HUES64 (cell line): ENCODE results near the gene IPO4.

Experiments used
- H3K27ac ChIP-seq: 2 replicates; pipeline ENCODE4 v1.7.0; 2013; ENCODE audit warnings: low read depth, low read length, inconsistent platforms
- H3K27me3 ChIP-seq: 2 replicates; pipeline ENCODE4 v1.6.1; 2013; ENCODE audit warnings: mild to moderate bottlenecking, low read length; ENCODE audit not compliant: insufficient read depth
- H3K36me3 ChIP-seq: 2 replicates; pipeline ENCODE4 v1.6.1; 2013; ENCODE audit warnings: mild to moderate bottlenecking, low read length; ENCODE audit not compliant: insufficient read depth
- H3K4me1 ChIP-seq: 2 replicates; pipeline ENCODE4 v1.6.1; 2013; ENCODE audit warnings: mild to moderate bottlenecking, low read length, moderate library complexity; ENCODE audit not compliant: insufficient read depth
- H3K4me3 ChIP-seq: 2 replicates; pipeline ENCODE4 v1.5.1; 2013; ENCODE audit warnings: mild to moderate bottlenecking, low read length, moderate library complexity
- H3K9ac ChIP-seq: 2 replicates; pipeline ENCODE4 v1.6.1; 2013; ENCODE audit warnings: mild to moderate bottlenecking, low read depth, low read length
- H3K9me3 ChIP-seq: 2 replicates; pipeline ENCODE4 v1.6.1; 2013; ENCODE audit warnings: low read depth, low read length; ENCODE audit not compliant: insufficient read depth
- WGBS: fragments of 150-250, 120-280 bp; methylation state at CpG from one replicate; pipeline ENCODE4 v1.1.7; 2013; ENCODE audit warnings: missing lambda C conversion rate; 5-methylcytosine and 5-hydroxymethylcytosine counted together

Gene IPO4

GRCh38 chr14:24141097-24141880 lies 47.3 kb downstream of the IPO4 start, which contains the start of gene EMC9:
TSS of gene EMC9 (minus strand) at chr14:24141591. CDS start at chr14:24141304, 287 bp downstream.
- 0 out of 2 replicates have a peak, but pooled peaks cover 4% of the 10 kb centered on the region for H3K27me3 ChIP-seq
- peak within 1 kb of the TSS; percentile 79 for H3K9ac ChIP-seq
- peaks cover 6% of the 10 kb centered on the region; the same call in 1 of the 2 replicates for H3K4me1 ChIP-seq
- peaks cover 46% of the 10 kb centered on the region for H3K36me3 ChIP-seq
- H3K27ac ChIP-seq = peak within 1 kb of the TSS; percentile 77
- H3K9me3 ChIP-seq = no peaks in the 10 kb centered on the region
- H3K4me3 ChIP-seq = peak within 1 kb of the TSS; percentile 74
- under 1% methylated on average over 65 of the region's 65 CpGs for WGBS

- Histone ChIP-seq H3K4me3 (peak overlapping the region; percentile 74), H3K4me1 (no peaks in the 10 kb centered on the region), H3K36me3 (peaks cover 39% of the 10 kb centered on the region), H3K27ac (no peak overlapping the region), H3K27me3 (0 out of 2 replicates have a peak, but pooled peaks cover 4% of the 10 kb centered on the region), H3K9me3 (no peaks in the 10 kb centered on the region), H3K9ac (no peak overlapping the region)
- WGBS = 88% methylated on average over 9 of the region's 9 CpGs
Measured at GRCh38 chr14:24139272-24139934, 49.2 kb downstream of the IPO4 start.

- no peaks in the 10 kb centered on the region for H3K4me1 ChIP-seq
- H3K9ac ChIP-seq = no peak overlapping the region
- H3K4me3 ChIP-seq = no peak overlapping the region
- WGBS = 97% methylated on average over 13 of the region's 13 CpGs
- H3K9me3 ChIP-seq = no peaks in the 10 kb centered on the region
- H3K27ac ChIP-seq = no peak overlapping the region
- peaks cover 31% of the 10 kb centered on the region for H3K36me3 ChIP-seq
- H3K27me3 ChIP-seq = 0 out of 2 replicates have a peak, but pooled peaks cover 4% of the 10 kb centered on the region
Measured at GRCh38 chr14:24138396-24139271, 50.0 kb downstream of the IPO4 start.

- Histone ChIP-seq H3K27ac (no peak overlapping the region), H3K9me3 (no peaks in the 10 kb centered on the region), H3K4me3 (peak overlapping the region; percentile 90; the same call in 1 of the 2 replicates), H3K9ac (no peak overlapping the region), H3K27me3 (0 out of 2 replicates have a peak, but pooled peaks cover 4% of the 10 kb centered on the region), H3K36me3 (peaks cover 28% of the 10 kb centered on the region), H3K4me1 (no peaks in the 10 kb centered on the region)
- 93% methylated on average over 8 of the region's 8 CpGs for WGBS
Measured at GRCh38 chr14:24137529-24138395, 50.9 kb downstream of the IPO4 start.

- peaks cover 28% of the 10 kb centered on the region for H3K36me3 ChIP-seq
- H3K27me3 ChIP-seq = 0 out of 2 replicates have a peak, but pooled peaks cover 4% of the 10 kb centered on the region
- H3K4me1 ChIP-seq = no peaks in the 10 kb centered on the region
- H3K27ac ChIP-seq = no peak overlapping the region
- peak overlapping the region; percentile 90 for H3K4me3 ChIP-seq
- H3K9me3 ChIP-seq = no peaks in the 10 kb centered on the region
- WGBS = 35% methylated on average over 13 of the region's 13 CpGs
- peak overlapping the region; percentile 73; the same call in 1 of the 2 replicates for H3K9ac ChIP-seq
Measured at GRCh38 chr14:24136684-24137528, 51.7 kb downstream of the IPO4 start.

GRCh38 chr14:24135834-24136683 lies 52.6 kb downstream of the IPO4 start, which contains the start of gene PSME1:
TSS of gene PSME1 (plus strand) at chr14:24136194. CDS start at chr14:24136263, 69 bp downstream.
- Histone ChIP-seq H3K27ac (no peak within 1 kb of the TSS), H3K36me3 (peaks cover 28% of the 10 kb centered on the region), H3K4me3 (peak within 1 kb of the TSS; percentile 90), H3K27me3 (0 out of 2 replicates have a peak, but pooled peaks cover 4% of the 10 kb centered on the region), H3K9me3 (no peaks in the 10 kb centered on the region), H3K9ac (peak within 1 kb of the TSS; percentile 73), H3K4me1 (no peaks in the 10 kb centered on the region)
- 1% methylated on average over 75 of the region's 75 CpGs for WGBS

GRCh38 chr14:24135584-24135833 lies 53.1 kb downstream of the IPO4 start:
- 10% methylated on average over 9 of the region's 9 CpGs for WGBS
- peak overlapping the region; percentile 90 for H3K4me3 ChIP-seq
- H3K27me3 ChIP-seq = 0 out of 2 replicates have a peak, but pooled peaks cover 4% of the 10 kb centered on the region
- no peaks in the 10 kb centered on the region for H3K9me3 ChIP-seq
- peak overlapping the region; percentile 61 for H3K9ac ChIP-seq
- H3K27ac ChIP-seq = no peak overlapping the region
- H3K36me3 ChIP-seq = peaks cover 28% of the 10 kb centered on the region
- no peaks in the 10 kb centered on the region for H3K4me1 ChIP-seq

- WGBS = no CpG with 5 or more reads among the region's 1 CpG
- Histone ChIP-seq H3K27ac (no peak overlapping the region), H3K9me3 (no peaks in the 10 kb centered on the region)
Measured at GRCh38 chr14:24133735-24134134, 54.9 kb downstream of the IPO4 start.

GRCh38 chr14:24132976-24133375 lies 55.6 kb downstream of the IPO4 start:
- Histone ChIP-seq H3K27ac (no peak overlapping the region), H3K9ac (no peak overlapping the region), H3K9me3 (no peaks in the 10 kb centered on the region), H3K27me3 (0 out of 2 replicates have a peak, but pooled peaks cover 4% of the 10 kb centered on the region), H3K36me3 (peaks cover 9% of the 10 kb centered on the region), H3K4me1 (no peaks in the 10 kb centered on the region), H3K4me3 (no peak overlapping the region)
- WGBS = 85% methylated on average over 2 of the region's 2 CpGs

More at GRCh38 chr14:24133735-24134134, 54.9 kb downstream of the IPO4 start:
- no peak overlapping the region for H3K4me3 ChIP-seq
- peaks cover 16% of the 10 kb centered on the region for H3K36me3 ChIP-seq
- no peak overlapping the region for H3K9ac ChIP-seq
- no peaks in the 10 kb centered on the region for H3K4me1 ChIP-seq
- 0 out of 2 replicates have a peak, but pooled peaks cover 4% of the 10 kb centered on the region for H3K27me3 ChIP-seq
